Measurements from ENCODE around the gene DDX4.

Gene DDX4

GRCh38 chr5:55820488-55820887 lies 82.6 kb downstream of the DDX4 start:
- no peak for TF ChIP-seq CTCF (IDR thresholded peaks at IDR 0.05)

GRCh38 chr5:55821731-55822512 lies 84.1 kb downstream of the DDX4 start:
- no peak for TF ChIP-seq CTCF (IDR thresholded peaks at IDR 0.05)

- TF ChIP-seq CTCF (IDR thresholded peaks at IDR 0.05) = no peak
Measured at GRCh38 chr5:55823151-55823796, 85.4 kb downstream of the DDX4 start.

GRCh38 chr5:55829956-55830355 lies 92.1 kb downstream of the DDX4 start:
- no peak for TF ChIP-seq CTCF (IDR thresholded peaks at IDR 0.05)

GRCh38 chr5:55832446-55832845 lies 94.6 kb downstream of the DDX4 start:
- no peak for TF ChIP-seq CTCF (IDR thresholded peaks at IDR 0.05)

GRCh38 chr5:55836191-55836590 lies 98.3 kb downstream of the DDX4 start:
- TF ChIP-seq CTCF (IDR thresholded peaks at IDR 0.05) = no peak

GRCh38 chr5:55841976-55842375 lies 104.1 kb downstream of the DDX4 start:
- no peak for TF ChIP-seq CTCF (IDR thresholded peaks at IDR 0.05)

Measured in LNCAP (cell line).